GM12878 (cell line): ENCODE data around the gene CCDC71. TPM values are rescaled to one million over a fixed set of nuclear protein-coding genes. Genes with fewer than 3 reads are reported as not detected.

Experiments
- CHD4 ChIP-seq: fragments of 200-600 bp; sonication (generic); IDR thresholded peaks from 2 replicates; pipeline ENCODE4 v1.6.1; 2016; ENCODE audit warnings: mild to moderate bottlenecking
- IKZF2 ChIP-seq, 2 experiments: fragments of 450-650 bp; IDR thresholded peaks; 2 replicates each; pipeline ENCODE4 v1.6.1; 2017; ENCODE audit warnings: mild to moderate bottlenecking in 2 of 2, moderate library complexity in 2 of 2
- NR2C1 ChIP-seq: fragments of 450-650 bp; IDR thresholded peaks from 2 replicates; pipeline ENCODE4 v1.6.1; 2017; ENCODE audit warnings: antibody characterized with exemption, mild to moderate bottlenecking, moderate library complexity
- POLR2A ChIP-seq: IDR thresholded peaks from 2 replicates; pipeline ENCODE4 v1.6.1; 2011; ENCODE audit warnings: low read depth, mild to moderate bottlenecking, low read length
- SPI1 ChIP-seq: IDR thresholded peaks from 2 replicates; pipeline ENCODE4 v1.6.1; 2011; ENCODE audit warnings: low read depth, mild to moderate bottlenecking, low read length, moderate library complexity, borderline replicate concordance; ENCODE audit not compliant: insufficient read depth
- TBL1XR1 ChIP-seq: IDR thresholded peaks from 2 replicates; pipeline ENCODE4 v1.6.1; 2012; ENCODE audit warnings: low read depth, low read length, improper control_type of control experiment
- ZNF24 ChIP-seq: fragments of 450-650 bp; IDR thresholded peaks from 2 replicates; pipeline ENCODE4 v1.6.1; 2017; ENCODE audit warnings: antibody characterized with exemption, mild to moderate bottlenecking
- ZSCAN29 ChIP-seq: fragments of 450-650 bp; IDR thresholded peaks from 2 replicates; pipeline ENCODE4 v1.6.1; 2017; ENCODE audit warnings: mild to moderate bottlenecking, moderate library complexity
- polyA plus RNA-seq, 11 experiments: library from polyadenylated mRNA; depleted of rRNA in 4 of 11; unstranded in 6 of 11; stranded (reverse) in 5 of 11; fragments of >200 nt; fragmentation: Nextera tagmentation in 4 of 11; fragmentation: Illumina TruSeq in 1 of 11; extraction: Ambion mirVana in 4 of 11; extraction: Trizol in 1 of 11; gene quantifications; 1 replicate in 1 of 11; 2 replicates in 10 of 11; pipeline versions ENCODE4 v1.2.1 to v1.2.3, GENCODE V29; 2011 to 2016; ENCODE audit warnings: inconsistent platforms in 2 of 11, missing spikeins in 2 of 11, low read depth in 1 of 11
- total RNA-seq, 4 experiments: library from RNA; depleted of rRNA in 3 of 4; stranded (reverse); fragments of >200 nt in 3 of 4; fragmentation: Illumina TruSeq in 1 of 4; extraction: Trizol in 1 of 4; gene quantifications; 2 replicates each; pipeline versions ENCODE4 v1.2.1 to v1.2.3, GENCODE V29; 2013 to 2021
- TF ChIP-seq, protein P1 (sequence below): fragments of 450-650 bp; formaldehyde crosslinking; IDR thresholded peaks from 2 replicates; pipeline ENCODE4 v1.4.0; 2022; ENCODE audit warnings: mild to moderate bottlenecking, moderate library complexity
- TF ChIP-seq, protein P2 (sequence below): IDR thresholded peaks from 2 replicates; pipeline ENCODE4 v1.6.1; 2012; ENCODE audit warnings: improper control_type of control experiment, low read depth, low read length; ENCODE audit not compliant: insufficient replicate concordance
- TF ChIP-seq, protein P3 (sequence below): IDR thresholded peaks from 2 replicates; pipeline ENCODE4 v1.6.1; 2011; ENCODE audit warnings: low read depth, mild to moderate bottlenecking, low read length, moderate library complexity, borderline replicate concordance; ENCODE audit errors: extremely low read depth

Gene CCDC71
- total and polyA plus RNA-seq, 10 of the 15 experiments (the other 5 are each of a cell fraction or from before 2014, with no cell fraction given), result 0.20 to 38.0 (median 16.1) TPM

DNA sequence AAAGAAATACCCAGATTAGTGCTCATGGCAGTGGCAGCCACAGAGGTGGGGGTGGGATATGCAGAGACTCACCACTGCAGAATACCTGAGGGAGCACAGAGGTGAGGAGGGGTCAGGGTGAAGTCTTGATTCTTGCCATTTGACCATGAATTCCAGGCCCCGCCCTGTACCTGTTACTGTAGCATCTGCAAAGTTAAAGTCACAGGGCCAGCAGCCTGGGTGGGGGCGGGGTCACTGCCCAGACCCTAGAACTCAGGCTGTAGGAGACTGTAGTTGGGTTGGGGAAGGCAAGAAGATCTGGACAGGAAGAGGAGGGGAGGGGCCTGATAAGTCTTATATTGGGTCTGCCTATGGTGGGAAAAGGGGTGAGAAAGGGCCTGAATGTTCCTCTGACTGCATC is 14.5 kb downstream of the CCDC71 start (continued):
- TF ChIP-seq, protein P1, sequence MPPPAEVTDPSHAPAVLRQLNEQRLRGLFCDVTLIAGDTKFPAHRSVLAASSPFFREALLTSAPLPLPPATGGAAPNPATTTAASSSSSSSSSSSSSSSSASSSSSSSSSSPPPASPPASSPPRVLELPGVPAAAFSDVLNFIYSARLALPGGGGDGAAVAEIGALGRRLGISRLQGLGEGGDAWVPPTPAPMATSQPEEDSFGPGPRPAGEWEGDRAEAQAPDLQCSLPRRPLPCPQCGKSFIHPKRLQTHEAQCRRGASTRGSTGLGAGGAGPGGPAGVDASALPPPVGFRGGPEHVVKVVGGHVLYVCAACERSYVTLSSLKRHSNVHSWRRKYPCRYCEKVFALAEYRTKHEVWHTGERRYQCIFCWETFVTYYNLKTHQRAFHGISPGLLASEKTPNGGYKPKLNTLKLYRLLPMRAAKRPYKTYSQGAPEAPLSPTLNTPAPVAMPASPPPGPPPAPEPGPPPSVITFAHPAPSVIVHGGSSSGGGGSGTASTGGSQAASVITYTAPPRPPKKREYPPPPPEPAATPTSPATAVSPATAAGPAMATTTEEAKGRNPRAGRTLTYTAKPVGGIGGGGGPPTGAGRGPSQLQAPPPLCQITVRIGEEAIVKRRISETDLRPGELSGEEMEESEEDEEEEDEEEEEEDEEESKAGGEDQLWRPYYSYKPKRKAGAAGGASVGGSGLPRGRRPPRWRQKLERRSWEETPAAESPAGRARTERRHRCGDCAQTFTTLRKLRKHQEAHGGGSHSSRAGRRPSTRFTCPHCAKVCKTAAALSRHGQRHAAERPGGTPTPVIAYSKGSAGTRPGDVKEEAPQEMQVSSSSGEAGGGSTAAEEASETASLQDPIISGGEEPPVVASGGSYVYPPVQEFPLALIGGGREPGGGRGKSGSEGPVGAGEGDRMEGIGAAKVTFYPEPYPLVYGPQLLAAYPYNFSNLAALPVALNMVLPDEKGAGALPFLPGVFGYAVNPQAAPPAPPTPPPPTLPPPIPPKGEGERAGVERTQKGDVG, result no peak
- TF ChIP-seq POLR2A (no peak), CHD4 (no peak), ZNF24 (no peak), TBL1XR1 (no peak), ZSCAN29 (no peak), NR2C1 (no peak), IKZF2 (IDR thresholded peaks at IDR 0.05) (no peak), SPI1 (no peak)
- TF ChIP-seq, protein P2, sequence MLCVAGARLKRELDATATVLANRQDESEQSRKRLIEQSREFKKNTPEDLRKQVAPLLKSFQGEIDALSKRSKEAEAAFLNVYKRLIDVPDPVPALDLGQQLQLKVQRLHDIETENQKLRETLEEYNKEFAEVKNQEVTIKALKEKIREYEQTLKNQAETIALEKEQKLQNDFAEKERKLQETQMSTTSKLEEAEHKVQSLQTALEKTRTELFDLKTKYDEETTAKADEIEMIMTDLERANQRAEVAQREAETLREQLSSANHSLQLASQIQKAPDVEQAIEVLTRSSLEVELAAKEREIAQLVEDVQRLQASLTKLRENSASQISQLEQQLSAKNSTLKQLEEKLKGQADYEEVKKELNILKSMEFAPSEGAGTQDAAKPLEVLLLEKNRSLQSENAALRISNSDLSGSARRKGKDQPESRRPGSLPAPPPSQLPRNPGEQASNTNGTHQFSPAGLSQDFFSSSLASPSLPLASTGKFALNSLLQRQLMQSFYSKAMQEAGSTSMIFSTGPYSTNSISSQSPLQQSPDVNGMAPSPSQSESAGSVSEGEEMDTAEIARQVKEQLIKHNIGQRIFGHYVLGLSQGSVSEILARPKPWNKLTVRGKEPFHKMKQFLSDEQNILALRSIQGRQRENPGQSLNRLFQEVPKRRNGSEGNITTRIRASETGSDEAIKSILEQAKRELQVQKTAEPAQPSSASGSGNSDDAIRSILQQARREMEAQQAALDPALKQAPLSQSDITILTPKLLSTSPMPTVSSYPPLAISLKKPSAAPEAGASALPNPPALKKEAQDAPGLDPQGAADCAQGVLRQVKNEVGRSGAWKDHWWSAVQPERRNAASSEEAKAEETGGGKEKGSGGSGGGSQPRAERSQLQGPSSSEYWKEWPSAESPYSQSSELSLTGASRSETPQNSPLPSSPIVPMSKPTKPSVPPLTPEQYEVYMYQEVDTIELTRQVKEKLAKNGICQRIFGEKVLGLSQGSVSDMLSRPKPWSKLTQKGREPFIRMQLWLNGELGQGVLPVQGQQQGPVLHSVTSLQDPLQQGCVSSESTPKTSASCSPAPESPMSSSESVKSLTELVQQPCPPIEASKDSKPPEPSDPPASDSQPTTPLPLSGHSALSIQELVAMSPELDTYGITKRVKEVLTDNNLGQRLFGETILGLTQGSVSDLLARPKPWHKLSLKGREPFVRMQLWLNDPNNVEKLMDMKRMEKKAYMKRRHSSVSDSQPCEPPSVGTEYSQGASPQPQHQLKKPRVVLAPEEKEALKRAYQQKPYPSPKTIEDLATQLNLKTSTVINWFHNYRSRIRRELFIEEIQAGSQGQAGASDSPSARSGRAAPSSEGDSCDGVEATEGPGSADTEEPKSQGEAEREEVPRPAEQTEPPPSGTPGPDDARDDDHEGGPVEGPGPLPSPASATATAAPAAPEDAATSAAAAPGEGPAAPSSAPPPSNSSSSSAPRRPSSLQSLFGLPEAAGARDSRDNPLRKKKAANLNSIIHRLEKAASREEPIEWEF, result no peak
- TF ChIP-seq, protein P3, sequence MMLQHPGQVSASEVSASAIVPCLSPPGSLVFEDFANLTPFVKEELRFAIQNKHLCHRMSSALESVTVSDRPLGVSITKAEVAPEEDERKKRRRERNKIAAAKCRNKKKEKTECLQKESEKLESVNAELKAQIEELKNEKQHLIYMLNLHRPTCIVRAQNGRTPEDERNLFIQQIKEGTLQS, result no peak
